IMR-90 (cell line): ENCODE results near the gene MICALL2. TPM values are rescaled to one million over a fixed set of nuclear protein-coding genes. Genes with fewer than 3 reads are reported as not detected.

Experiments used
- ATAC-seq: fragments of 200-7000 bp; cut with Tn5 transposase; 2 replicates; pipeline ENCODE4 v1.9.1; 2020; ENCODE audit warnings: low read depth, mild to moderate bottlenecking, moderate library complexity
- BruUV-seq: library from RNA; stranded (reverse); fragments of 400-500 nt; replicated peaks from 2 replicates; lab custom pipeline; 2021; lab: Mats Ljungman, UMichigan
- CTCF ChIA-PET: fragments of 300-600 bp; formaldehyde crosslinking; extraction: SDS; loops from one replicate; lab custom pipeline; 2021; ENCODE audit warnings: antibody characterized with exemption; lab: Yijun Ruan, JAX
- POLR2A ChIA-PET: fragments of 300-600 bp; sonication (Branson Sonifier 250); formaldehyde crosslinking; loops from one replicate; lab custom pipeline; 2022; ENCODE audit warnings: antibody characterized with exemption; ENCODE audit not compliant: unreplicated experiment; lab: Charles Lee
- DNase-seq: peaks from one replicate; pipeline ENCODE4 v3.0.0; 2013
- H2AFZ ChIP-seq: replicated peaks from 2 replicates; pipeline ENCODE3; 2013; ENCODE audit warnings: low read length, mild to moderate bottlenecking; ENCODE audit not compliant: poor library complexity
- H2AK5ac ChIP-seq: 2 replicates; pipeline ENCODE4 v1.6.1; 2013; ENCODE audit warnings: low read depth, low read length, inconsistent platforms
- H2AK9ac ChIP-seq: replicated peaks from 2 replicates; pipeline ENCODE3; 2013; ENCODE audit warnings: mild to moderate bottlenecking, low read depth, low read length, moderate library complexity; ENCODE audit not compliant: poor library complexity
- H2BK120ac ChIP-seq: 2 replicates; pipeline ENCODE4 v1.6.1; 2013; ENCODE audit warnings: low read depth, low read length, inconsistent platforms
- H2BK15ac ChIP-seq: 3 replicates; pipeline ENCODE4 v1.6.1; 2013; ENCODE audit warnings: low read depth, low read length, inconsistent platforms
- H2BK20ac ChIP-seq: 2 replicates; pipeline ENCODE4 v1.6.1; 2013; ENCODE audit warnings: low read depth, mild to moderate bottlenecking, inconsistent platforms, low read length, moderate library complexity
- H2BK5ac ChIP-seq: 2 replicates; pipeline ENCODE4 v1.6.1; 2013; ENCODE audit warnings: mild to moderate bottlenecking, low read depth, low read length, inconsistent platforms; ENCODE audit not compliant: poor library complexity, severe bottlenecking
- H3K14ac ChIP-seq: replicated peaks from 2 replicates; pipeline ENCODE4 v1.6.1; 2013; ENCODE audit warnings: low read depth, low read length, inconsistent platforms
- H3K18ac ChIP-seq: 2 replicates; pipeline ENCODE4 v1.6.1; 2013; ENCODE audit warnings: low read depth, low read length, control low read depth
- H3K23ac ChIP-seq: 2 replicates; pipeline ENCODE4 v1.6.1; 2013; ENCODE audit warnings: low read depth, low read length, inconsistent platforms
- H3K27ac ChIP-seq: 2 replicates; pipeline ENCODE4 v1.5.1; 2013; ENCODE audit warnings: mild to moderate bottlenecking, control low read depth, low read length; ENCODE audit not compliant: insufficient read depth
- H3K27me3 ChIP-seq: 2 replicates; pipeline ENCODE4 v1.6.1; 2013; ENCODE audit warnings: low read length; ENCODE audit not compliant: control insufficient read depth, insufficient read depth
- H3K36me3 ChIP-seq: 2 replicates; pipeline ENCODE4 v1.6.1; 2013; ENCODE audit warnings: low read length, mixed read lengths; ENCODE audit not compliant: control insufficient read depth, insufficient read depth
- H3K4ac ChIP-seq: 2 replicates; pipeline ENCODE4 v1.6.1; 2013; ENCODE audit warnings: low read depth, low read length, inconsistent platforms
- H3K4me1 ChIP-seq: 2 replicates; pipeline ENCODE4 v1.6.1; 2013; ENCODE audit warnings: low read length, mixed read lengths; ENCODE audit not compliant: control insufficient read depth, insufficient read depth
- H3K4me2 ChIP-seq: 2 replicates; pipeline ENCODE4 v1.6.1; 2013; ENCODE audit warnings: low read depth, mild to moderate bottlenecking, control low read depth, low read length, moderate library complexity
- H3K4me3 ChIP-seq: 2 replicates; pipeline ENCODE4 v1.5.1; 2013; ENCODE audit warnings: low read depth, mild to moderate bottlenecking, control low read depth, low read length, moderate library complexity; ENCODE audit not compliant: insufficient read depth
- H3K56ac ChIP-seq: 2 replicates; pipeline ENCODE4 v1.6.1; 2013; ENCODE audit warnings: low read length, inconsistent platforms; ENCODE audit not compliant: insufficient read depth; ENCODE audit errors: extremely low read depth
- H3K79me1 ChIP-seq, 2 experiments: 2 replicates each; pipeline ENCODE4 v1.6.1; 2013; ENCODE audit warnings: low read length in 2 of 2, inconsistent platforms in 1 of 2, low read depth in 1 of 2
- H3K9ac ChIP-seq: 2 replicates; pipeline ENCODE4 v1.6.1; 2013; ENCODE audit warnings: low read depth, low read length, control low read depth
- H3K9me1 ChIP-seq: 2 replicates; pipeline ENCODE4 v1.6.1; 2013; ENCODE audit warnings: low read length, inconsistent platforms; ENCODE audit not compliant: insufficient read depth
- H3K9me3 ChIP-seq: 2 replicates; pipeline ENCODE4 v1.6.1; 2013; ENCODE audit warnings: low read length; ENCODE audit not compliant: control insufficient read depth, insufficient read depth
- H4K20me1 ChIP-seq: 2 replicates; pipeline ENCODE4 v1.6.1; 2013; ENCODE audit warnings: low read length, inconsistent platforms; ENCODE audit not compliant: insufficient read depth
- H4K5ac ChIP-seq: 2 replicates; pipeline ENCODE4 v1.6.1; 2013; ENCODE audit warnings: mild to moderate bottlenecking, low read depth, low read length, control low read depth
- H4K8ac ChIP-seq, 2 experiments: 2 replicates each; pipeline ENCODE4 v1.6.1; 2013; ENCODE audit warnings: low read depth in 2 of 2, low read length in 2 of 2, control low read depth in 1 of 2, inconsistent platforms in 1 of 2
- H4K91ac ChIP-seq: 2 replicates; pipeline ENCODE4 v1.6.1; 2013; ENCODE audit warnings: low read depth, low read length, inconsistent platforms; ENCODE audit not compliant: insufficient read depth
- BHLHE40 ChIP-seq: fragments of 150-350 bp; IDR thresholded peaks from 2 replicates; pipeline ENCODE4 v1.6.1; 2016; ENCODE audit warnings: mild to moderate bottlenecking, low read depth, low read length
- CEBPB ChIP-seq: IDR thresholded peaks from 2 replicates; pipeline ENCODE4 v1.6.1; 2012; ENCODE audit warnings: low read depth, low read length, improper control_type of control experiment
- CHD1 ChIP-seq: IDR thresholded peaks from 2 replicates; pipeline ENCODE4 v1.6.1; 2012; ENCODE audit warnings: low read depth, low read length, improper control_type of control experiment
- CTCF ChIP-seq: conservative IDR thresholded peaks from 2 replicates; pipeline ENCODE4 v1.5.1; 2012; ENCODE audit warnings: mild to moderate bottlenecking, low read depth, low read length, improper control_type of control experiment
- FOS ChIP-seq: fragments of 150-350 bp; IDR thresholded peaks from 2 replicates; pipeline ENCODE4 v1.6.1; 2016; ENCODE audit warnings: low read depth, low read length
- MAFK ChIP-seq: IDR thresholded peaks from 2 replicates; pipeline ENCODE4 v1.6.1; 2012; ENCODE audit warnings: low read depth, low read length, improper control_type of control experiment
- MAZ ChIP-seq: IDR thresholded peaks from 2 replicates; pipeline ENCODE4 v1.6.1; 2012; ENCODE audit warnings: low read depth, mild to moderate bottlenecking, low read length, improper control_type of control experiment, moderate library complexity, borderline replicate concordance
- MXI1 ChIP-seq: IDR thresholded peaks from 2 replicates; pipeline ENCODE4 v1.6.1; 2012; ENCODE audit warnings: low read depth, mild to moderate bottlenecking, low read length, moderate library complexity, borderline replicate concordance
- RCOR1 ChIP-seq: IDR thresholded peaks from 2 replicates; pipeline ENCODE4 v1.6.1; 2012; ENCODE audit warnings: mild to moderate bottlenecking, low read length, improper control_type of control experiment; ENCODE audit not compliant: insufficient replicate concordance
- RFX5 ChIP-seq: IDR thresholded peaks from 2 replicates; pipeline ENCODE4 v1.8.0; 2012; ENCODE audit warnings: low read depth, mild to moderate bottlenecking, low read length, moderate library complexity
- WGBS, 2 experiments: methylation state at CpG; one replicate each; pipeline versions ENCODE4 v1.1.5 to v1.1.7; 2013; ENCODE audit warnings: missing lambda C conversion rate in 2 of 2; ENCODE audit not compliant: insufficient read length in 1 of 2; ENCODE audit errors: extremely low coverage in 2 of 2; 5-methylcytosine and 5-hydroxymethylcytosine counted together
- dilution Hi-C: fragments of 300-500 bp; cut with HindIII; formaldehyde crosslinking; loops from one replicate; pipeline ENCODE4 v1.14.3; 2018; ENCODE audit warnings: low sequenced_read_pairs; ENCODE audit not compliant: unreplicated experiment
- in situ Hi-C: fragments of 300-500 bp; cut with MboI; formaldehyde crosslinking; loops from 3 replicates; pipeline ENCODE4 v1.14.3; 2019; ENCODE audit warnings: low sequenced_read_pairs, inconsistent platforms, mixed read lengths
- intact Hi-C: fragments of 100-400 bp; cut with micrococcal nuclease; formaldehyde crosslinking; loops from 2 replicates; pipeline ENCODE4 v1.10.0; 2022
- polyA plus RNA-seq, 3 experiments: library from polyadenylated mRNA; depleted of rRNA; stranded (reverse); fragments of >200 nt; gene quantifications; 2 replicates each; pipeline ENCODE4 v1.2.3, GENCODE V29; 2012; ENCODE audit warnings: low replicate concordance in 1 of 3
- total RNA-seq: library from RNA; depleted of rRNA; stranded (reverse); fragments of >200 nt; gene quantifications from 2 replicates; pipeline ENCODE4 v1.2.3, GENCODE V29; 2012
- TF ChIP-seq, protein P1 (sequence below): fragments of 150-350 bp; IDR thresholded peaks from 2 replicates; pipeline ENCODE4 v1.6.1; 2016; ENCODE audit warnings: low read depth, mild to moderate bottlenecking, low read length, moderate library complexity, borderline replicate concordance

Gene MICALL2
- total and polyA plus RNA-seq, 2 of the 4 experiments (the other 2 are of a cell fraction): 6.6 to 34.1 TPM

GRCh38 chr7:1411414-1411813, 47.9 kb downstream of the MICALL2 start:
- Histone ChIP-seq H4K91ac (no peak overlapping the region), H2BK20ac (no peak overlapping the region), H4K8ac (no peak overlapping the region), H4K20me1 (no peaks in the 10 kb centered on the region; the same call in 1 of the 2 replicates), H2BK15ac (no peak overlapping the region), H3K4ac (no peak overlapping the region), H2AK5ac (no peak overlapping the region), H2AK9ac (no peak overlapping the region), H3K79me1 (no peaks in the 10 kb centered on the region), H3K4me2 (no peak overlapping the region), H3K27me3 (peaks cover 42% of the 10 kb centered on the region), H2BK120ac (no peak overlapping the region), H3K4me1 (no peaks in the 10 kb centered on the region), H3K36me3 (no peaks in the 10 kb centered on the region), H3K18ac (no peak overlapping the region), H3K9me1 (no peaks in the 10 kb centered on the region), H3K14ac (no peak overlapping the region), H3K27ac (no peak overlapping the region), H3K23ac (no peak overlapping the region), H4K5ac (no peak overlapping the region), H3K56ac (no peak overlapping the region), H2AFZ (no peak overlapping the region), H2BK5ac (no peak overlapping the region), H3K4me3 (no peak overlapping the region), H3K9me3 (no peaks in the 10 kb centered on the region), H3K9ac (no peak overlapping the region)
- dilution Hi-C loops (no loop called here), intact Hi-C loops (loop anchor here (5.0 to 10.0 kb wide), 2 partner anchors 187 to 219 kb away; no protein-coding TSS in a partner anchor), in situ Hi-C loops (no loop called here)
- ATAC-seq (no peak), DNase-seq (no peak)
- 85% methylated on average over 16 of the region's 28 CpGs; no CpG with 5 or more reads in 1 of the 2 experiments for WGBS, 2 experiments
- no peak for TF ChIP-seq MAZ
- TF ChIP-seq CTCF: no peak
- TF ChIP-seq, protein P1, sequence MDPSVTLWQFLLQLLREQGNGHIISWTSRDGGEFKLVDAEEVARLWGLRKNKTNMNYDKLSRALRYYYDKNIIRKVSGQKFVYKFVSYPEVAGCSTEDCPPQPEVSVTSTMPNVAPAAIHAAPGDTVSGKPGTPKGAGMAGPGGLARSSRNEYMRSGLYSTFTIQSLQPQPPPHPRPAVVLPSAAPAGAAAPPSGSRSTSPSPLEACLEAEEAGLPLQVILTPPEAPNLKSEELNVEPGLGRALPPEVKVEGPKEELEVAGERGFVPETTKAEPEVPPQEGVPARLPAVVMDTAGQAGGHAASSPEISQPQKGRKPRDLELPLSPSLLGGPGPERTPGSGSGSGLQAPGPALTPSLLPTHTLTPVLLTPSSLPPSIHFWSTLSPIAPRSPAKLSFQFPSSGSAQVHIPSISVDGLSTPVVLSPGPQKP: no peak
- no peak for TF ChIP-seq MXI1
- TF ChIP-seq CHD1: no peak
- TF ChIP-seq RCOR1: no peak
- TF ChIP-seq CEBPB: no peak
- no peak for TF ChIP-seq RFX5
- TF ChIP-seq MAFK: no peak
- TF ChIP-seq FOS: no peak
- TF ChIP-seq BHLHE40: no peak
- BruUV-seq: no TSS peak
- CTCF ChIA-PET: no interaction called here
- POLR2A ChIA-PET: no interaction called here
